Fibroblast of skin of scalp (primary cell): ENCODE data around the gene SIK1.

Source experiments
- DNase-seq: peaks from one replicate; pipeline ENCODE4 v3.0.0-alpha.2; 2013

SIK1 gene

GRCh38 chr21:43365611-43366426 lies 61.1 kb downstream of the SIK1 start:
- no peak for DNase-seq

GRCh38 chr21:43364851-43365424 lies 62.0 kb downstream of the SIK1 start:
- DNase-seq: no peak
